ENCODE results near the gene AHR. TPM values are rescaled to one million over a fixed set of nuclear protein-coding genes. Genes with fewer than 3 reads are reported as not detected.

AHR gene
- total and polyA plus RNA-seq, 9 donors, result 10.1 to 51.8 (median 20.0) TPM

DNA sequence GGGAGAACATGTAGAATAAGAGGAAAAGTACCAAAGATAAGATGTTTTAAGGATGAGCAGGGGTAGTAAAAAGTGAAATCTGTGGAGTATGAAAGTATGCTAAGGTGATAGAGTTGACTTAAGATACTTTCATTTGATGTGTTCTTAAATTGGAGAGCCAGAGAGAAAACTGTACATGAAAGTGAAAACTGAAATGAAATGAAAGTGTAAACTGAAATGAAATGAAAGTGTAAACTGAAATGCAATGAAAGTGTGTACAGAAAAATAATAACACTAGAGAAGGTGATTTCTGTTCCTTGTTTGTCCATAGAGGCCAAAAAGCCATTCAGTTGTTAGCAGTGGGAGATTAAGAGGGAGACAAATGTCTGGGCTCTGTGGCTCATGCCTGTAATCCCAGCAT is 17.5 kb downstream of the AHR start:
- H3K9me3 ChIP-seq (replicated peaks; ENCODE audit: control insufficient read depth, low read depth, low read length), result no peaks in the 10 kb centered on the region
- H3K36me3 ChIP-seq (ENCODE audit: control insufficient read depth, insufficient read depth, low read length), result no peaks in the 10 kb centered on the region
- no peak for DNase-seq
- H3K4me3 ChIP-seq (ENCODE audit: low read length), result no peak overlapping the region
- no peaks in the 10 kb centered on the region for H3K4me1 ChIP-seq (ENCODE audit: control insufficient read depth, insufficient read depth, low read length)
- no peak overlapping the region for H3K27ac ChIP-seq (ENCODE audit: low read length)
- no peaks in the 10 kb centered on the region for H3K27me3 ChIP-seq (ENCODE audit: control insufficient read depth, insufficient read depth, low read length)

DNA sequence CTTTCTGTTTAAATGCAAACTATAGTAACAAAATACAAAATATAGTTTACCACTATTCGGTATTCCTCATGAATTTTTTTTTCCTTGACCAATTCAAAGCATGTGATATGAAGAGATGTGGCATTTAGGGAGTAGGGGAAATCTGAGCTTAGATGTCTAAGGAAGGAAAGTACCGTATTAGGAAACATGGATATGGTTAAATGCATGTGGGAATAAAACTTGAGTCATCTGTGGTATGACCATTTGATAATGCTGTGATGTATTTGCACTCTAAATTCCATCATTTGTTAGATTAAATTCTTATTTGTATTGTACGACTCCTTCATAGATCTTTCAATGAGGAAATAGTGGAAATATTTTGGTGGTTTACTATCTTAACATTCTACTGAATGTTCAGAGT is 19.7 kb downstream of the AHR start:
- Histone ChIP-seq H3K4me1 (ENCODE audit: control insufficient read depth, insufficient read depth, low read length) (no peaks in the 10 kb centered on the region), H3K36me3 (ENCODE audit: control insufficient read depth, insufficient read depth, low read length) (no peaks in the 10 kb centered on the region), H3K27me3 (ENCODE audit: control insufficient read depth, insufficient read depth, low read length) (no peaks in the 10 kb centered on the region), H3K27ac (ENCODE audit: low read length) (no peak overlapping the region), H3K9me3 (replicated peaks; ENCODE audit: control insufficient read depth, low read depth, low read length) (no peaks in the 10 kb centered on the region), H3K4me3 (ENCODE audit: low read length) (no peak overlapping the region)
- DNase-seq, result no peak
- WGBS (ENCODE audit: insufficient coverage), result no CpG with 5 or more reads among the region's 3 CpGs

DNA sequence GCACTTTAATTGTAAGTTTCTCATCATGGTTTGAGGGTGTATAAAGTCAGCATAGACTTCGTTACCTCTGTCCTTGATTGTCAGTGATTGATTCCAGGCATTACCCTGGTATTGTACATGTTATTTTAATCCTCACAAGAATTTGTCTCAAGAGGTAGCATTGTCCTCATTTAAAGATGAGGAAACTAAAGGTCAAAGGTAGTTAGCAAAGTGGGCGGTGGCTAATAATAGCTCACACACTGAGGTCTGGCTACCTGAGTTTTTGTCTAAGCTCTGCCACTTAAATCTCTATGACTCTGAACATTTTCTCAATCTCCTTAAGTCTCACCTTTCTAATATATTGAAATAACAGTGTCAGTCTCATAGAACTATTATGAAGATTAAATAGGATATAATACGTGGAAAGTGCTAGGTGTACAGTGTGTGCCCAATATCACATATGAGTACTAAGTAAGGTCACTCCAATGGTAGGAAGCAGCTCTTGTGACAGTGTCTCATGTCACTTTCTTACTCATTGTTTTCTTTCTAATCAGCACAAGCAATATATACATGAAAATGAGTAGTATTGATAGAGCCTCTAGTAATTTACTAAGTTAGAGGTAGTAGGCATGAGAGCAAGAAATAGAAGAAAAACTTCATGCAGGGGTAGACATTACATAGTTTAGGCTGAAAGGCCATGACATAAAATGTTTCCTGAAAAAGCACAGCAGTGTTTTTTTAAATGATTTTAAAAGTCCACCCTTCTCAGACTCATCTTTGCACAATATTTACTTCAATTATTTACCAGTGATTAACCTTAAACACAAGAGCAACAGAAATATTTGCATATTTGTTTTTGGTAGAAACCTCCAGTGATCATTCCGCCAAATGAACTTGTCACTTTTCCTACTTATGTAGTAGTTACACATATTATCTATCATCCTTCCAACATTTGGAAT is 21.0 kb downstream of the AHR start:
- Histone ChIP-seq H3K4me1 (ENCODE audit: control insufficient read depth, insufficient read depth, low read length) (no peaks in the 10 kb centered on the region), H3K4me3 (ENCODE audit: low read length) (no peak overlapping the region), H3K36me3 (ENCODE audit: control insufficient read depth, insufficient read depth, low read length) (no peaks in the 10 kb centered on the region), H3K9me3 (replicated peaks; ENCODE audit: control insufficient read depth, low read depth, low read length) (no peaks in the 10 kb centered on the region), H3K27ac (ENCODE audit: low read length) (no peak overlapping the region), H3K27me3 (ENCODE audit: control insufficient read depth, insufficient read depth, low read length) (no peaks in the 10 kb centered on the region)
- WGBS (ENCODE audit: insufficient coverage), result no CpG with 5 or more reads among the region's 4 CpGs
- no peak for DNase-seq

DNA sequence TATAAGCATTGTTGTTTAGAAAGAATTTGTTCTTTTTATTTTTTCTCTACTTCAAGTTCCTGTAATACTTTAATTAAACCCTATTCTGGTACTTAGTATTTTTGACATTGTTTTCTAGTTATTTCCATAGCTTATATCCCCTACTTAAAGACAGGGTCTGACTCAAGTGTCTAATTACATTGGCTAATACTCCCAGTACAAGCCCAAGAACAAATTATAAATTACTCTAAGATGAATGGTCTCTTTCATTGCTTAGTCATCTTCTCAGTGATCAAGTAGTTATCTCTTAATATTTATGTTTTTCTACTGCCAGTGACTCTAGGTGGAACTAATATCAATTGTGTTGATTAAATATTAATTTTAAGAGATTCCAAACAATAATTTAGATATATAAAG is 21.6 kb downstream of the AHR start:
- Histone ChIP-seq H3K4me3 (ENCODE audit: low read length) (no peak overlapping the region), H3K9me3 (replicated peaks; ENCODE audit: control insufficient read depth, low read depth, low read length) (no peaks in the 10 kb centered on the region), H3K27me3 (ENCODE audit: control insufficient read depth, insufficient read depth, low read length) (no peaks in the 10 kb centered on the region), H3K27ac (ENCODE audit: low read length) (no peak overlapping the region), H3K4me1 (ENCODE audit: control insufficient read depth, insufficient read depth, low read length) (no peaks in the 10 kb centered on the region), H3K36me3 (ENCODE audit: control insufficient read depth, insufficient read depth, low read length) (no peaks in the 10 kb centered on the region)
- no peak for DNase-seq

DNA sequence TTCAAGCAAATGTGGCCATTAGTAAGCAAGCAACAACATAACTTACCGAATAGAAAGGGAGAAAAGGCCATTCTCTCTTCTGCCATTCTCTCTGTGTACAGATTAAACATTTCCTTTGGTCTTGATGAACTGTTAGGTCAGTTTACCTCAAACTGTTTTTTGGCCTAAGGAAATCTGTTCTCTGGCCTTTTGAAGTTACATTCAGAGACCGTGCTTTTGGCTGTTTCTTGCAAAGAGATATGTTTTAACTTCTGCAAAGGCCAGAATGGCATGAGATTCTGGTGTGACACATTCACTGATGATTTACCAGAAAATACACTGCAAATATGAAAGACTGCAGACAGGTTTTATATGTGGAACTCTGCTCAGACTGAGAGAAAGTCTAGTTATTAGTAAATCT is 22.2 kb downstream of the AHR start:
- H3K27me3 ChIP-seq (ENCODE audit: control insufficient read depth, insufficient read depth, low read length), result no peaks in the 10 kb centered on the region
- no peak for DNase-seq
- no CpG with 5 or more reads among the region's 2 CpGs for WGBS (ENCODE audit: insufficient coverage)
- no peak overlapping the region for H3K4me3 ChIP-seq (ENCODE audit: low read length)
- no peaks in the 10 kb centered on the region for H3K4me1 ChIP-seq (ENCODE audit: control insufficient read depth, insufficient read depth, low read length)
- H3K36me3 ChIP-seq (ENCODE audit: control insufficient read depth, insufficient read depth, low read length), result no peaks in the 10 kb centered on the region
- no peak overlapping the region for H3K27ac ChIP-seq (ENCODE audit: low read length)
- no peaks in the 10 kb centered on the region for H3K9me3 ChIP-seq (replicated peaks; ENCODE audit: control insufficient read depth, low read depth, low read length)

DNA sequence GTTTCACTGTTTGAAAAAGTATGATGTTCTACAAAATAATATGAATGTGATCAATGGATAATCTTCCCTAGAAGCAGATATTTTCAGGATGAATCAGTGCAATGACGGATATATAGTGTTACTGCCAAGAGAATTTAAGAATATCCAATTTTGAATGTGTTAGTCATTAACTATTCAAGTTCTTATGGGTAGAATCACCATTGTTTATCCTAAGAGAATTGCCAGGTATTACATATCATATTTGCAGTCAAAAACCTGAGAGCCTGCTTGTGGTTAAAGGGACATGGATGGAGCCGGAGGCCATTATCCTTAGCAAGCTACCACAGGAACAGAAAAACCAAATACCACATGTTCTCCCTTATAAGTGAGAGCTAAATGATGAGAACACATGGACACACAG is 26.9 kb downstream of the AHR start:
- H3K27ac ChIP-seq (ENCODE audit: low read length), result no peak overlapping the region

DNA sequence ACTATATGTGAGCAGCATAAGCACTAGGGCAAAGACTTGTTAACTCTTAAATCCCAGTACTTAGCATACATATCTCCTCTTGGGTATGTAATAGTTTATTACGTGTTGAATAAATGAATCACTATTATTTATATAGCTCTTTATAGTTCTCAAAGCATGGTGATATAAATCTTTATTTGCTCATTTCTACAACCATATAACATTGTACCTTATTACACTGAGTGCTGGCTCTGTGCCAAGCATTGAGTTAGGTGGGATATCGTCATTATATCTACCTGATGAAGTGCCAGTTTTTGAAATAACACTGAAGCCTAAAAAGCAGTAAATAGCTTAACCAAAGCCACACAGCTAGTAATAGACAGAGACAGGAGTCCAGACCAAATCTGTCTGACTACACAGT is 27.9 kb downstream of the AHR start:
- no CpG with 5 or more reads among the region's 2 CpGs for WGBS (ENCODE audit: insufficient coverage)
- H3K36me3 ChIP-seq (ENCODE audit: control insufficient read depth, insufficient read depth, low read length), result peaks cover 2% of the 10 kb centered on the region
- no peaks in the 10 kb centered on the region for H3K4me1 ChIP-seq (ENCODE audit: control insufficient read depth, insufficient read depth, low read length)
- no peak overlapping the region for H3K4me3 ChIP-seq (ENCODE audit: low read length)
- no peaks in the 10 kb centered on the region for H3K9me3 ChIP-seq (replicated peaks; ENCODE audit: control insufficient read depth, low read depth, low read length)
- no peak for DNase-seq
- no peaks in the 10 kb centered on the region for H3K27me3 ChIP-seq (ENCODE audit: control insufficient read depth, insufficient read depth, low read length)
- H3K27ac ChIP-seq (ENCODE audit: low read length), result no peak overlapping the region

More for the DNA sequence above, 26.9 kb downstream of the AHR start:
- Histone ChIP-seq H3K9me3 (replicated peaks; ENCODE audit: control insufficient read depth, low read depth, low read length) (no peaks in the 10 kb centered on the region), H3K4me3 (ENCODE audit: low read length) (no peak overlapping the region), H3K27me3 (ENCODE audit: control insufficient read depth, insufficient read depth, low read length) (no peaks in the 10 kb centered on the region), H3K4me1 (ENCODE audit: control insufficient read depth, insufficient read depth, low read length) (no peaks in the 10 kb centered on the region), H3K36me3 (ENCODE audit: control insufficient read depth, insufficient read depth, low read length) (no peaks in the 10 kb centered on the region)
- no CpG with 5 or more reads among the region's 2 CpGs for WGBS (ENCODE audit: insufficient coverage)
- DNase-seq, result no peak

DNA sequence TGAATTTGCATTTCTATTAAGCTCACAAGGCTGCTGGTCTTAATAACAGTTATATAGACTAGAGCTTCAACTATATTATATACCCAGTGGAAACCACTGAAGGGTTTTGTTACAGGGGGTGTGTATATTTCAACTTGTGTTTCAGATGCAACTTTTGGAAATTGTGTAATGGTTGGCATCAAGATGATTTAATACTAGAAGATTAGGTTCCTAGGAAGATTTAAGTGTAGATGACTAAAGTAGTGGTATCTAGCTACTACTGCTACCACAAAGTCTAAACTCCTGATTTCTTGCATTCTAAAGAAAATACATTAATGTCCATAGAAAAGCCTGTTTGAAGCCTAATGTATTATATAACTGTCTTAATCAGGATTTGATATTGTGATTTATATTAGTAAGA is 30.2 kb downstream of the AHR start:
- Histone ChIP-seq H3K4me3 (ENCODE audit: low read length) (no peak overlapping the region), H3K9me3 (replicated peaks; ENCODE audit: control insufficient read depth, low read depth, low read length) (no peaks in the 10 kb centered on the region), H3K27me3 (ENCODE audit: control insufficient read depth, insufficient read depth, low read length) (no peaks in the 10 kb centered on the region), H3K27ac (ENCODE audit: low read length) (no peak overlapping the region), H3K4me1 (ENCODE audit: control insufficient read depth, insufficient read depth, low read length) (no peaks in the 10 kb centered on the region), H3K36me3 (ENCODE audit: control insufficient read depth, insufficient read depth, low read length) (peaks cover 2% of the 10 kb centered on the region)
- DNase-seq, result no peak

DNA sequence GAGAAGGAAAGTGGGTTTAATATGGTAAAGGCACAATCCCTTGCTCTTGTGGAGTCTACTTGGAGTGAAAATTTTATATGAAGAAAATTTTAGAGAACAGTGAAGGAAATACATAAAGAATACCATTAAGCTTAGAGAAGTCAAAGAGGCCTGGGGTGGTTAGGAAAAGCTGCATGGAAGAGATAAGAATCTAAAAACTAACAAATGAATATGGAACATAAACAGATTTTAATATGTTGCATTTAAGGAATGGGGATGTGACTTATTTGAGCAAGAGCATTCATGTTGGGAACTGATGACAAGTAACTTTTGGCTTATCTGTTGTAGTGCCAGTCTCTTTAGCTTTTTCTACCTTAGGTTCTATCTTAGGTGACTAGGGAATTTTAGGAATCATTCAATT is 31.0 kb downstream of the AHR start:
- H3K27me3 ChIP-seq (ENCODE audit: control insufficient read depth, insufficient read depth, low read length), result no peaks in the 10 kb centered on the region

DNA sequence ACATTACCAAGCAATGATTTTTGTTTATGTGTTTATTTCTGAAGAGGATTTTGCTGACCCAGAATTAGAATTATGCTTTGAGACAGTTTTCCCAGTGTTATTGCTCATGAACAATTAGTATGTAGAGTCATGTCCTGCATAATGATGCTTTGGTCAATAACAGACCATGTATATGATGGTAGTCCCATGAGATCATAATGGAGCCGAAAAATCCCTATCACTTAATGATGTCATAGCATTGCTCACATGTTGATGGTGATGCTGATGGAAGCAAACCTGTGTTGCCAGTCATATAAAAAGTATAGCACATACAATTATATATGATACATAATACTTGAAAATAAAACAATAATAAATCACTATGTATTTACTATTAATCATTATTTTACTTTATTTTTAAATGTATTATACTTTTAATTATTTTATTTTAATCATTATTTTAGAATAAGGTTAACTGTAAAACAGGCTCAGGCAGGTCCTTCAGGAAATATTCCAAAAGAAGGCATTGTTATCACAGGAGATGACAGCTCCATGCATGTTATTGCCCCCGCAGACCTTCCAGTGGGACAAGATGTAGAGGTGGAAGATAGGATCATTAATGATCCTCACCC is 33.5 kb downstream of the AHR start:
- H3K4me1 ChIP-seq (ENCODE audit: control insufficient read depth, insufficient read depth, low read length), result no peaks in the 10 kb centered on the region
- DNase-seq, result no peak
- H3K4me3 ChIP-seq (ENCODE audit: low read length), result no peak overlapping the region
- no CpG with 5 or more reads among the region's 2 CpGs for WGBS (ENCODE audit: insufficient coverage)
- no peak overlapping the region for H3K27ac ChIP-seq (ENCODE audit: low read length)
- H3K27me3 ChIP-seq (ENCODE audit: control insufficient read depth, insufficient read depth, low read length), result no peaks in the 10 kb centered on the region
- H3K9me3 ChIP-seq (replicated peaks; ENCODE audit: control insufficient read depth, low read depth, low read length), result no peaks in the 10 kb centered on the region
- peaks cover 2% of the 10 kb centered on the region for H3K36me3 ChIP-seq (ENCODE audit: control insufficient read depth, insufficient read depth, low read length)

More for the DNA sequence above, 31.0 kb downstream of the AHR start:
- Histone ChIP-seq H3K4me3 (ENCODE audit: low read length) (no peak overlapping the region), H3K27ac (ENCODE audit: low read length) (no peak overlapping the region), H3K4me1 (ENCODE audit: control insufficient read depth, insufficient read depth, low read length) (no peaks in the 10 kb centered on the region), H3K9me3 (replicated peaks; ENCODE audit: control insufficient read depth, low read depth, low read length) (no peaks in the 10 kb centered on the region), H3K36me3 (ENCODE audit: control insufficient read depth, insufficient read depth, low read length) (peaks cover 2% of the 10 kb centered on the region)
- no peak for DNase-seq

Data from muscle of leg (tissue), 11 donors.